Astrocyte (in vitro differentiated cells and primary cell): ENCODE results near the gene LRRN4CL.

ENCODE experiments used
- EZH2 ChIP-seq: IDR thresholded peaks from 2 replicates; pipeline ENCODE4 v1.6.1; 2012; ENCODE audit warnings: mild to moderate bottlenecking, low read length, inconsistent platforms; ENCODE audit not compliant: insufficient read depth
- TF ChIP-seq, protein P1 (sequence below): IDR thresholded peaks from 2 replicates; pipeline ENCODE4 v1.5.1; 2011; ENCODE audit warnings: low read depth, mild to moderate bottlenecking, inconsistent platforms, low read length, moderate library complexity; ENCODE audit not compliant: insufficient read depth

DNA sequence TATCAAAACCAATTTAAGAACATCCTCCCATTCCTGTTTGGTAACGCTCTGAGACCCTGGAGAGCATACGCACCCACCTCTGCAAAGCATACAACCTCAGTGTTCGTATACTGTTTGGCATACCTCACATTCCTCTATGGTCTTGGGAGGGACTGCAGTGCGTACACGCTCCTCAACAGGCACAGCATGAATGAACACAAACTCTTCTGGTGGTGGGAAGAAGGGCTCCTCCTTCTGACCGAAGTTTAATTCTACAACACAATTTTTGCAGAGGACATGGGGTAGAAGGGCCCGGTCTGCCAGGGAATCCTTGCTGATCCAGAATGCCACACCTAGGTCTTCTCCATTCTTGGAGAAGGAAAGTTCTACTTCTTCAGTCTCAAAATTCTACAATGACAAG, 32.7 kb upstream of the LRRN4CL start:
- TF ChIP-seq, protein P1, sequence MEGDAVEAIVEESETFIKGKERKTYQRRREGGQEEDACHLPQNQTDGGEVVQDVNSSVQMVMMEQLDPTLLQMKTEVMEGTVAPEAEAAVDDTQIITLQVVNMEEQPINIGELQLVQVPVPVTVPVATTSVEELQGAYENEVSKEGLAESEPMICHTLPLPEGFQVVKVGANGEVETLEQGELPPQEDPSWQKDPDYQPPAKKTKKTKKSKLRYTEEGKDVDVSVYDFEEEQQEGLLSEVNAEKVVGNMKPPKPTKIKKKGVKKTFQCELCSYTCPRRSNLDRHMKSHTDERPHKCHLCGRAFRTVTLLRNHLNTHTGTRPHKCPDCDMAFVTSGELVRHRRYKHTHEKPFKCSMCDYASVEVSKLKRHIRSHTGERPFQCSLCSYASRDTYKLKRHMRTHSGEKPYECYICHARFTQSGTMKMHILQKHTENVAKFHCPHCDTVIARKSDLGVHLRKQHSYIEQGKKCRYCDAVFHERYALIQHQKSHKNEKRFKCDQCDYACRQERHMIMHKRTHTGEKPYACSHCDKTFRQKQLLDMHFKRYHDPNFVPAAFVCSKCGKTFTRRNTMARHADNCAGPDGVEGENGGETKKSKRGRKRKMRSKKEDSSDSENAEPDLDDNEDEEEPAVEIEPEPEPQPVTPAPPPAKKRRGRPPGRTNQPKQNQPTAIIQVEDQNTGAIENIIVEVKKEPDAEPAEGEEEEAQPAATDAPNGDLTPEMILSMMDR = no peak
- TF ChIP-seq EZH2 = no peak
